ENCODE measurements around the gene ELOA2. TPM values are rescaled to one million over a fixed set of nuclear protein-coding genes. Genes with fewer than 3 reads are reported as not detected.

ELOA2 gene
- total and polyA plus RNA-seq, 2 of the 4 experiments (the other 2 are of a cell fraction), result not detected

Other genes with a start within 250 kb of the ELOA2 start
- 25.3 and 28.9 TPM in 2 replicates for gene PIAS2, start 118.1 kb downstream of the ELOA2 start, total RNA-seq (2012; rRNA removed)
- 11.7 and 15.1 TPM in 2 replicates for gene PIAS2, start 118.1 kb downstream of the ELOA2 start, polyA plus RNA-seq (2012; rRNA removed)
- 0.90 and 1.4 TPM in 2 replicates for gene KATNAL2, start 118.0 kb downstream of the ELOA2 start, total RNA-seq (2012; rRNA removed)
- gene KATNAL2, start 118.0 kb downstream of the ELOA2 start, polyA plus RNA-seq (2012; rRNA removed), result 1.4 and 2.3 TPM in 2 replicates
- gene HDHD2, start 114.9 kb upstream of the ELOA2 start, total RNA-seq (2012; rRNA removed), result 16.7 and 18.6 TPM in 2 replicates
- 7.2 TPM in 2 replicates for gene HDHD2, start 114.9 kb upstream of the ELOA2 start, polyA plus RNA-seq (2012; rRNA removed)
- gene IER3IP1, start 140.7 kb upstream of the ELOA2 start, total RNA-seq (2012; rRNA removed), result 7.0 and 19.7 TPM in 2 replicates
- gene IER3IP1, start 140.7 kb upstream of the ELOA2 start, polyA plus RNA-seq (2012; rRNA removed), result 10.9 and 11.7 TPM in 2 replicates
- gene SKOR2, start 216.0 kb upstream of the ELOA2 start, total RNA-seq (2012; rRNA removed), result not detected in 2 replicates
- not detected in 2 replicates for gene SKOR2, start 216.0 kb upstream of the ELOA2 start, polyA plus RNA-seq (2012; rRNA removed)

Measured in IMR-90 (cell line).